ENCODE results near the gene PEX14.

Gene PEX14

GRCh38 chr1:10592373-10592772 is 117.6 kb downstream of the PEX14 start:
- DNase-seq (ENCODE audit: low read depth, low spot score), result no peak

- no peak for DNase-seq (ENCODE audit: low read depth, low spot score)
Measured at GRCh38 chr1:10593750-10594149, 119.0 kb downstream of the PEX14 start.

- no peak for DNase-seq (ENCODE audit: low read depth, low spot score)
Measured at GRCh38 chr1:10594595-10595223, 120.0 kb downstream of the PEX14 start.

GRCh38 chr1:10596780-10597179 is 122.0 kb downstream of the PEX14 start:
- DNase-seq (ENCODE audit: low read depth, low spot score), result no peak

DNA sequence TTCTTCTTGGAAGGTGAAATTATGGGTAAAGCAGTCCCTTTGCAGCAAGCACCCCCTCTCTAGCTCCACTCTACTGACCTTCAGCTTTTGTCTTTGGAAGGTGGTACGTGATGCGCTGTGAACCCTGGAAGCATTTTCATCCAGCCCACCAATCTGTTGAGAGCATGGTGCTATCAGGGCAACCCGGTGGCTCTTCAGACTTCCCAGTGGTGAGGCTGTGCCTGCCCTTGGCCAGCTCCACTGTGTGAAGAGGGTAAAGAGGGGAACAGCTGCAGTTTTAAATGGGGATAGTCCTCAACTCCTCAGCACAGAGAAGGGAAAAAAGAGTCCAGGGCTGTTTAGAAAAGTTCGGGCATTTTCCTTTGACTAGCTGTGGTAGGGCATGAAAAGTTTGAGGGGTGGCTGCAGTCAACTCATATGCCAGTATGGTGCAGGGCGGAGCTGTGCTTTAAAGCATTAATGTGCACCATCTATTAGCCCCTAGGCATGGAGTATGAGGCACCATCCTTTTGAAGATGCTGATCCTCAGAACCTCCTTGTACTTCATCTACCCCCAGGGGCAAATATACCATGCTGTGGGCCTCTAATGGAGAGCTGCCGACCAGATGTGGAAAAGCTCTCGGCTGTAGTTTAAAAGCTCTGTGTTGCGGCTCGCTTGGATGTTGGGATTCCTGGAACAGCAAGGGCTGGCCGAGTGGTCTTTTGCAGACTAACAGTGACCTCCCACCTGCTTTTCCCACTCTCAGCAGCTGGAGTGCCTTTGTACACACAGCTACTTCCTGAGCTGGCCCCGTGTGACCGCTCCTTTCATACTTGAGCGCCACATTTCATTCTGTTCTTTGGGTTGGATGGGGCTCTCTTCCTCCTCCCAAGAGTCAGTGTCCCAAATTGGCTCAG is 123.0 kb downstream of the PEX14 start:
- no peak for DNase-seq (ENCODE audit: low read depth, low spot score)

- no peak for DNase-seq (ENCODE audit: low read depth, low spot score)
Measured at GRCh38 chr1:10598389-10598702, 123.6 kb downstream of the PEX14 start.

DNA sequence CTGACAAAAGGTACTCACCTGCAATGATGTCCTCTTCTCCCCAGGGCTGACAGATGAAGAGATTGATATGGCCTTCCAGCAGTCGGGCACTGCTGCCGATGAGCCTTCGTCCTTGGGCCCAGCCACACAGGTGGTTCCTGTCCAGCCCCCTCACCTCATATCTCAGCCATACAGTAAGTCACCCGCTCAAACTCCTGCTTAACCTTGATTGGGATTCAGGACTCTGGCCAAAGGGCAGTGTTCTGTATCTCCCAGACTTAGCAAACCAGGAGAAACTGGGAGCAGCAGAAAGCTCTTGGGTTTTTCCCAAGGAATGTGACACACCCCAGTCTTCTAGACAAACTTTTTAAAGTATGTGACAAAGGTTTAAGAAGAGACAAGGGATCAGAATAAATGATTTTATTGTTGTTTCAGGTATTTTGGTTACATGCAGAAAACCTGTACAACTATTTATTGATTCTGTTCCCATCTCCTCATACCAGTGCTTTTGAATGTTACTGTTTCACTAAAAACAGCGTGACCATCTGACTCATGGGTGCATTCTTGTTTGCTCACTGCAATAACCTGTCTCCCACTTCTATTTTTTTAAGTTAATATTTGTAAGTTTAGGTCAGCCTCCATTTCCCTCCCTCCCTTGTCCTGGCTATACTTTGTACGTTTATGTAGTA is 124.6 kb downstream of the PEX14 start:
- DNase-seq (ENCODE audit: low read depth, low spot score), result no peak

DNA sequence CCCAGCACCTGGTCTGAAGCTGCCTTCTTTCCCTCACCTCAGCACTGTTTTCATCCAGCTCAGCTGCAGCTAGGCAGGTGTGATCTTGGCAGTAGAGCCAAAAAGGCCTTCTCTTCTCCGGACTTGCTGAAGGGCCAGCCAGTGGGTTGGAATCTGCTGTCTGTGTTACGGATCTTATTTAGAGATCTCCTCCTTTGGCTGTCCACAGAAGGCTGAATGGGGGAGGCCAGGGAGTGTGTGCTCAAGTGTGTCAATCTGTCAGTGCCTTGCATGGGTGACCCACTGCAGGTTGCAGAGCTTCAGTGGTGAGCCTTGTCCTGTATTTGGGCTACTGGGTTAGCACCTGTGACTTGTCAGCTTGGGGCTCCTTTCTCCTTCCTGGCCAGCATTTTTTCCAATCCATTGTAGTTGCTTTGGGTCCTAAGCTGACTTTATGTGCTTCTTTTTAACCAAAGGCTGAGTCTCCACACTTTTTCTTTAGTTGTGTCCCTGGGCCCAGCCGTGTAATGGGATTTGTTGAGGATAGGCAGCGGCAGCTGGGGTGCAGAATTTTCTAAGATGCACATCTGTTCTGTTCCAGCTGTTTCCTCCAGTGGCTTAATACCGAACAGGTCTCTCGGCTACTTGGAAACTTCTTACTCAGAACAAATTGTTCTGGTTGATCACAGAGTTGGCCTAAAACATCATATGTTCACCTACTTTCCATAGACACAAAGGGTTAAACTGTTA is 126.8 kb downstream of the PEX14 start:
- DNase-seq (ENCODE audit: low read depth, low spot score), result no peak

- no peak for DNase-seq (ENCODE audit: low read depth, low spot score)
Measured at GRCh38 chr1:10602936-10603335, 128.2 kb downstream of the PEX14 start.

DNA sequence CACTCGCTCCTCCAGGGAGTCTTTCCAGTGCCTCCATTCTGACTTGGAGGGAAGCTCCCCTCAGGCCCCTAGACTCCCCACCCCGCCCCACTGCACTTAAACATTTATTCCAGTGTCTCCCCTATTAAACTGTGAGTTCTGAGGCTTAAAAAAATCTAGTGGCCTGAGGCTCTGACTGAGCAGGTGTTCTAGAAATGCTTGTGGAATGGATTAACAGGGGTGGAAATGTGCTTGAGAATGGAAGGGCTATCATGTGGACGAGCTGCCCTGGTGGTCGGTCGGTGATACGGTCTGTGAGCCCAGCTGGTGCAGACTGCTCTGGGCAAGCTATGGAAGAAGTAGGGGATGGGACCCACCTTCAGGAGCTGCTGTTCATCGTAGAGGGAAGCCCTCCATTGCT is 130.2 kb downstream of the PEX14 start:
- DNase-seq (ENCODE audit: low read depth, low spot score), result no peak

DNA sequence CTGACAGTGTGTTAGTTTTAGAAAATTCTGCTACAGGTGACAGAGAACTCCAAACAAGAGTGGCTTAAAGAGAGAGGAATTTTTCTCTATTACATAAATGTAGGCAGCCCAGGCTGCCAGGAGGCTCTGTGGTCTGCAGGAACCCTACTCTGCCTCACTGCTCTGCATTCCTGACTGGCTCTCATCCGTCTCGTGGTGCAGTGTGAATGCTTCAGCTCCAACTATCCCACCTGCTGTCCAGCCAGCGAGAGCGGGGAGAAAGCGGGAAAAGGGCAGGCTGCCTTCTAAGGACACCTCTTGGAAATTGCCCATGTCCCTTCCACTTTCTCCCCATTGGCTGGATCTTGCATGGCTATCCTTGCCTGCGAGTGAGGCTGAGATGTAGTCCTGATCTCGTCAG is 131.3 kb downstream of the PEX14 start:
- no peak for DNase-seq (ENCODE audit: low read depth, low spot score)

- no peak for DNase-seq (ENCODE audit: low read depth, low spot score)
Measured at GRCh38 chr1:10607228-10607627, 132.5 kb downstream of the PEX14 start.

DNA sequence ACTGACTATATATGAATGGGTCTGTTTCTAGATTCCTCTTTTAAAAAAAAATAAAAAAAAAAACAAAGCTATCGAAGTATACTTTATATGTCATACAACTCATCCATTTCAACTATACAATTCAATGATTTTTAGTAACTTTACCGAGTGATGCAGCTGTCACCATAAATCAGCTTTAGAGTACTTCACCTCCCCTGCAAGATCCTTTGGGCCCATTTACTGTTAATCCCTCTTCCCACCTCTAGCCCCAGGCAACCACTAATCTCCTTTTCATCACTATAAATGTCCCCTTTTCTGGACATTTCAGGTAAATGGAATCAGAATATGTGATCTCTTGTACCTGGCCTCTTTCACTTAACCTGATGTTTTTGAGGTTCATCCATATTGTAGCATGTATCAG is 133.9 kb downstream of the PEX14 start:
- no peak for DNase-seq (ENCODE audit: low read depth, low spot score)

- no peak for DNase-seq (ENCODE audit: low read depth, low spot score)
Measured at GRCh38 chr1:10610901-10611600, 136.3 kb downstream of the PEX14 start.

DNA sequence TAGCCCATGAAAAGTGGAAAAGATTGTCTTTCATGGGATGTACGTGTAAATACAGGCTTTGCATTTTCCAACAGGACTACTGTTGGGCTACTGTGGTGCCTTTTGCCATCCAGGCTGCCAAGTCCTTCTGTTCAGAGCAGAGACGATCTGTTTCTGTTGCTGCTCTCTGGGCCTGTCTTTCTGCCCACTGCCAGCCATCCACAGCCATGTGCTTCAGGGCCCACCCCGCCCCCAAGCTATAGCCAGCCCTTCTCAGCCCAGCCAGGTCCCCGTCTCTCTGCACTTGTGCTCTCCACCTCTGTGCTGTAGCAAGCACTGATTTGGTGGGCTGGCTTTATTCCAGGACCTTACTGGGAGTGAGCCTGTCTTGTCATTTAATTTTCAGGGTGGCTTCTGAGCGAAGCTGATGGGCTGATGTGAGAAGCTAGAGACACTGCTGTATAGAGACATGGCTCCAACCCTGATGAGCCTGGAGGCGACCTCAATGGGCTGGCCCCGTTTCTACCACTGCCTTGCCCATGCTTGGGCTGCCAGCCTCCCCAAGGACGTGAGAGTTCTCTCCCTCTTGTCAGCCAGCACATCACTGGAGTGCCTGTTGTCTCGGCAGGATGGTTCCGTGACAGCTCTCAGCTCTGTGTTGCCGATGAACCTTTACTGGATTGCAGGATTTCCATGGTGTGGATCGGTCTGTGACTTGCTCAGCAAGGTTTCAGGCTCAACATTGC is 137.8 kb downstream of the PEX14 start:
- no peak for DNase-seq (ENCODE audit: low read depth, low spot score)

DNA sequence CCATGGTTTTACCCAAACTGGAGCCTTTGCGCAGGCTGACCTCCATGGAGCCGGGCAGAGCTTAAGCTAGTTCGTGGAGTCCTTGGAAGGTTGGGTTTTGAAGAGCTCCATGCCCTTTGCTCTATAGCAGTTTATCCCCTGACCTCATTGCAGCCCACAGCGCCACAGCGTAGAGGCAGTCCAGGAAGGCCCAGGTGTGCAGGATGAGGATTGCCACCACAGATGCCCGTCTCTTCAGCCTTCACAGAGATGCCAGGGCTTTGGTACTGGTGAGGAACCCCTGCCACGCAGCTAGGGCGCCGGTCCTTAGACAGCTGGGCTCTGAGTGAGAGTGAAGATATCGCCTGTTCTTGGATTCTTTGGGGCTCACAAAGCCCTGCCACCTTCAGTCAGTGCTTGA is 138.6 kb downstream of the PEX14 start:
- DNase-seq (ENCODE audit: low read depth, low spot score), result no peak

DNA sequence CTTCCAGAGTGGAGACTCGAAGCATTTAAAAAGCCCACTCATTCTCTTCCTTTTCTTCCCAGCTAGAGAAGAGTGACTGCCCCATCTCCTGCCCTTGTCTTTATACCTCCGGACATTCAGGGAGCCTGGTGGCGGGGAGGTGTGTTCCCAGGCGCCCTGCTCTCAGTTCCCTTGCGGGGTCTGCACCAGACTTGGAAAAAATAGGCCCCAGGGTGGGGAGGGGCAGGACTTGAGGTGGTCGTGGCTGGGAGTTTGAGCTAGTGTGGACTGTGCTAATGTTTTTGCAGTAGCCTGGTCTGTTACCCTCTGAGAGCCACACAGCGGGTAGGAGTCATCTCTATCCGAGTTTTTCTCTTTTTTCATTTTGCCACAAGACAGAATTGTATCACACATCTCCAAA is 139.1 kb downstream of the PEX14 start:
- DNase-seq (ENCODE audit: low read depth, low spot score), result no peak

DNA sequence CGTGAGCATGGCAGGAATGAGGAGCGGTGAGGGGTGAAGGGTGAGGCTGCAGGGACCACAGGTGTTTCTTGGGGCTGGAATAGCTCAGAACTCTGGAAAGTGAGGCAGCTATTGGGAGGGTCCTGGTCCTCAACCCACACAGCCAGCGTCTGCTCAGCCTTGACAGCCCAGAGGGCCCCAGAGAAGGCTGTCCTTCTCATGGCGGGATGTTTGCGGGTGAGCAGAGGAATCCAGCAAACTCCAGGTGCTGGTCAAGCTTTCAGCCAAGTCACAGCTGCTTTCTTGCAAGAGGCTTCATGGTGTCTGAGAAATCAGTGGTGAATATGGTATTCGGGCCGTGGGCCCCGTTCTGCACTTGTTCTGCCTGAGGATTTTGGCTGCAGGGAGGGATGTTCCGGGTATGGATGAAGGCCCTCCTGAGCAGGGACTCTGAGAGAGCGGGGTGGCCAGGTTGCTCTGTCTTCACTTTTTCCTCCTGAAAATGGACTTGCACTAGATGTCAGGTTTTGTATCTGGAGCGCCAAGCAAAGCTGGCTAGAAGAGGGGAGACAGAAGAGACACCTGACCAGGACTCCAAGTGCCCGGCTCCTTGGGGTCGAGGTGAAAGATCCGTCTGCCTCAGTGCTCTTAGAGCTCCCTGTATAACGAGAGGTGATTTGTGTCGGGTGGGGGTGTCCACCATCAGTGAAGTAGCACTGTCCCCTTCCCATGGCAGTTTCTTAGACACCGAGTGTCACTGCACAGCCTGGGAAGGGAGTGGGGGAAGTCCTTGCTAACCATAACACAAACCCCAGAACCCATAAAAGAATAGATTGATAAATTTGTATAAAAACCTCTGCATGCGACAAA is 139.9 kb downstream of the PEX14 start:
- no peak for DNase-seq (ENCODE audit: low read depth, low spot score)

- no peak for DNase-seq (ENCODE audit: low read depth, low spot score)
Measured at GRCh38 chr1:10615332-10615731, 140.6 kb downstream of the PEX14 start.
